ENCODE results near the gene SOX4.

GRCh38 chr6:21593412-21593926 lies at the start of gene SOX4:
- TF ChIP-seq CTCF (IDR thresholded peaks at IDR 0.05) (no peak), EP300 (IDR thresholded peaks at IDR 0.05) (no peak), POLR2AphosphoS5 (IDR thresholded peaks at IDR 0.05) (peak; percentile 60 to 98 (median 95)), POLR2A (IDR thresholded peaks at IDR 0.05) (peak in 1 of 4 donors; percentile 64)

Data from stomach (tissue), 4 donors.